Mononuclear cell (primary cell): ENCODE data around the gene ACE. TPM values are rescaled to one million over a fixed set of nuclear protein-coding genes. Genes with fewer than 3 reads are reported as not detected.

Experiments used
- H3K27me3 ChIP-seq: 2 replicates; pipeline ENCODE4 v1.6.0; 2011; ENCODE audit warnings: low read length, control low read depth; ENCODE audit not compliant: insufficient read depth
- H3K4me1 ChIP-seq: 2 replicates; pipeline ENCODE4 v1.5.1; 2011; ENCODE audit warnings: mild to moderate bottlenecking, low read length, control low read depth; ENCODE audit not compliant: insufficient read depth
- H3K4me3 ChIP-seq: 2 replicates; pipeline ENCODE4 v1.5.1; 2011; ENCODE audit warnings: mild to moderate bottlenecking, low read length, moderate library complexity
- H3K9me3 ChIP-seq: 2 replicates; pipeline ENCODE4 v1.5.1; 2011; ENCODE audit warnings: low read depth, mild to moderate bottlenecking, control low read depth, low read length
- total RNA-seq: library from RNA; depleted of rRNA; stranded (reverse); fragments of >200 nt; gene quantifications from one replicate; pipeline ENCODE4 v1.2.3, GENCODE V29; 2012

Gene ACE
- total RNA-seq, 1 donor, result 1.3 TPM

DNA sequence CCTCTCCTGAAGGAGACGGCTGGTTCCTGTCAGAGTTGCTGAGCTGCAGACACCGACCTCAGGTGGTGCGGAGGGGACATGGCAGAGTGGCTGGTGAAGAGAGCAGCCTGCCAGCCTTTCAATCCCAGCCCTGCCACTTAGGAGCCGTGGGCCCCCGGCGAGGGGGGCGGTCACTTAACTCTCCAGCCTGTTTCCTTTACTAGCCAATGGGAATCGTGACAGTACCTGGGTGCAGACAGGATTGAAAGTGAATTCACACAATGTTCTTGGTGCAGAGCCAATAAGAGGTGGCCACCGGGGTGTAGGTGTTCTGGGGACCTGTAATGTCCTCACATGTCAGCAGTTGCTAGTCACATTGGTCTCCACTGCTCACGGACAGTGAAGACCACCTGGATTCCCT, 13.5 kb downstream of the ACE start:
- Histone ChIP-seq H3K4me1 (no peaks in the 10 kb centered on the region), H3K27me3 (no peaks in the 10 kb centered on the region), H3K9me3 (no peaks in the 10 kb centered on the region), H3K4me3 (no peak overlapping the region)

DNA sequence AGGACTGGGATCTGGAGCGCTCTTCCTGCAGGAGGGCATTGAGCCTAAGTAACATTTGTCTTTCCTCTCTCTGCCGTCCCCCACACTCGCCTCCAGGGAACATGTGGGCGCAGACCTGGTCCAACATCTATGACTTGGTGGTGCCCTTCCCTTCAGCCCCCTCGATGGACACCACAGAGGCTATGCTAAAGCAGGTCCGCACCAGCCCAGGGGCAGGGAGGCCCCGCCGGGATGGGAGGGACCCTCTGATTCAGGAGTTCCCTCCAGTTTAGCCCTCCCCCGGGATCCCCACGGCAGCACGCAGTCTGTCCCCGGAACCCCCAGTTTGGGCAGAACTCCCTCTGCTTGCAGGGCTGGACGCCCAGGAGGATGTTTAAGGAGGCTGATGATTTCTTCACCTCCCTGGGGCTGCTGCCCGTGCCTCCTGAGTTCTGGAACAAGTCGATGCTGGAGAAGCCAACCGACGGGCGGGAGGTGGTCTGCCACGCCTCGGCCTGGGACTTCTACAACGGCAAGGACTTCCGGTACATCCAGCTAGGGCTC, 14.1 kb downstream of the ACE start:
- H3K27me3 ChIP-seq, result no peaks in the 10 kb centered on the region
- no peak overlapping the region for H3K4me3 ChIP-seq
- H3K4me1 ChIP-seq, result no peaks in the 10 kb centered on the region
- no peaks in the 10 kb centered on the region for H3K9me3 ChIP-seq

DNA sequence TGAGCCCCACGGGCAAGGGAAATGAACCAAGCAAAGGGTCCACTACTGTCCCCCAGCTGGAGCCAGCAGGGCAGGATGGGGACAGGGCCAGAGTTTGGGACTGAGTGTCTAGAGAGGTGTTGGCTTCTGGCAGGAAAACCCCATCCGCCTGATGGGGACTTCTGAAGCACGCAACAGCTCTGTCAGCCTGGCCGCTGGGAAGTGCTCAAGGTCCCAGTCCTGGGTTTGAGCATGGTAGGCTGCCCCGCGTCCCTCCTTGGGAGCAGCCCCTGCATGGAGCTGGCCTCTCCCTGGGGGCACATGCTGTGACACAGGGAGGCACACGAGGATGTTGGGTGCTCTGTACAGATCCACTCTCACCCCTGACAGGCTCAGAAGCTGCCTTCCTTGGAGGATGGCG, 14.6 kb downstream of the ACE start:
- no peak overlapping the region for H3K4me3 ChIP-seq
- H3K9me3 ChIP-seq, result no peaks in the 10 kb centered on the region
- H3K4me1 ChIP-seq, result no peaks in the 10 kb centered on the region
- H3K27me3 ChIP-seq, result no peaks in the 10 kb centered on the region

DNA sequence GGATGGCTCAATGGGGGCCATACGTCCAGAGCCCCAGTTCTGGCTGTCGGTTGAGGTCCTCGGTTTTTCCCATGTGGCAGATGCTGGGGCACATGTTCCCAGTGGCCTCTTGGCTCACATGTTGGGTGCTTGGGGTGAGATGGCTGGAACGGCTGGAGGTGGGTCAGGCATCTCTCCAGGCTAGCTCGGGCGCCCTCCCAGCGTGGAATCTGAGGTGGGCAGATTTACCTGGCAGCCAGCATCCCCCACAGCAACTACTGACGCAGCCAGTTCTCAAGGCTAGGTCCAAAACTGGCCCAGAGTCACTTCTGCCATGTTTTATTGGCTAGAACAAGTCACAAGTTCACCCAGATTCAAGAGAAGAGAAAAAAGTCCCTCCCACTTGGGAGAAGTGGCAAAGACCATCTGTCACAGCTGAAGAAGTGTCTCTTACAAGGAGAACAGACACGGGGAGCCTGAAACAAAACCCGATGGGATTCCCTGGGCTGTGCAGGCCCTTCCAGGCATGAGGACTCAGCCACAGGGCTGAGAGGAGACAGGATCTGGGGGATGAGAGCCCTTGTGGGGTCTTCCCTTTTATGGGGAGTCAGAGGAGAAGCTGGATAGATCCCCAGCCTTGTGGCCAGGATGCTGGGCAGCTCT, 15.2 kb downstream of the ACE start:
- Histone ChIP-seq H3K27me3 (no peaks in the 10 kb centered on the region), H3K9me3 (no peaks in the 10 kb centered on the region), H3K4me1 (no peaks in the 10 kb centered on the region), H3K4me3 (no peak overlapping the region)

DNA sequence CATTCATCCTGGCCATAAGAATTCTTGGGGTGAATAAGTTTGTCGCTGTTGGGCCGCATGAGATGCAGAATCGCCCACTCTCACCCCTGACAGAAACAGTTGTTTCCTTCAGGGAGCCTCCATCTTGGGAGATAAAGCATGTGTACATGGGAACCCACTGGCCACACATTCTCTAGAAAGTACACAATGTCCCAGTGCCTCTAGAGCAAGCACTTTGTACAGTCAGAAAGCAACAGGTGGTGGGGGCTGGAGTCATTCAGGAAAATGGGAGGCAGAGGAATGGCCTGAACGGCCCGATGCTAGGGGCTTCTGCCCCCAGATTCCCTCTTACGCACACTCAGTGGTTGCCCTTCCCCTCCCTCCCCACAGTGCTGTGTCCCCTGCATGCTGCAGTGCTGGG, 16.1 kb downstream of the ACE start:
- Histone ChIP-seq H3K9me3 (no peaks in the 10 kb centered on the region), H3K4me1 (no peaks in the 10 kb centered on the region), H3K27me3 (no peaks in the 10 kb centered on the region), H3K4me3 (no peak overlapping the region)

DNA sequence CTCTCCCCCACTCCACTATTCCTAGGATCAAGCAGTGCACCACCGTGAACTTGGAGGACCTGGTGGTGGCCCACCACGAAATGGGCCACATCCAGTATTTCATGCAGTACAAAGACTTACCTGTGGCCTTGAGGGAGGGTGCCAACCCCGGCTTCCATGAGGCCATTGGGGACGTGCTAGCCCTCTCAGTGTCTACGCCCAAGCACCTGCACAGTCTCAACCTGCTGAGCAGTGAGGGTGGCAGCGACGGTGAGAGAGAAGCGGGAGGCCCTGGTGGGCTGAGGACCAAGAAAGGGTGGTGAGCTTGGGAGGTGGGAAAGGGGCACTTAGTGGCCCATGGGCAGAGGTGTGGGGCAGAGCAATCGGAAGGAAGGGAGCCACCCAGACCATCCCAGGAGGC, 16.6 kb downstream of the ACE start:
- Histone ChIP-seq H3K4me1 (no peaks in the 10 kb centered on the region), H3K9me3 (no peaks in the 10 kb centered on the region), H3K4me3 (no peak overlapping the region), H3K27me3 (no peaks in the 10 kb centered on the region)

DNA sequence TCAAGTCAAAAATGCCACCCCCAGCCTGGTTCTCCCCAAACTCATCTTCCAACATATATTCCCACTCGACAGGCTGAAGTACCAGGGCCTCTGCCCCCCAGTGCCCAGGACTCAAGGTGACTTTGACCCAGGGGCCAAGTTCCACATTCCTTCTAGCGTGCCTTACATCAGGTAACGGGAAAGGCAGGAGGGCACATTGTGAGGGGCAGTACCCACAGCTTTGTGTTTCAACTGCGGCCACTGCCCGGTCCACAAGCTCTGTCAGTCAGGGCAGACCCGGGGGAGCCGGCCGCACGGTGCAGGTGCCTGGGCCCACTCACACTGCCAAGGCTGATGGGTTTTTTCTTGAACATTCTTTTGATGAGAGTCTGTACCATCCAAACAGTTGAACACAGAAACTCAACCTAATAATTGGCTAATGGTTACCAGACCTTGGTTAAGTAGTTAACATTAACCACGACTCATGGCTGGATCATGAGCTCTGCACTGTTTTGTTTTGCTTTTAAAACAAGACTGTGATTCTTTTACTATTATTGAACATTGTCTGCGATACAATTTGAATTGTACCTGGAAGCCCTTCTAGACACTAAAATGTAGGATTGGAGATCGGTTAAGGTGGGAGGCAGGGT, 17.6 kb downstream of the ACE start:
- Histone ChIP-seq H3K4me3 (no peak overlapping the region), H3K27me3 (no peaks in the 10 kb centered on the region), H3K9me3 (no peaks in the 10 kb centered on the region), H3K4me1 (no peaks in the 10 kb centered on the region)

DNA sequence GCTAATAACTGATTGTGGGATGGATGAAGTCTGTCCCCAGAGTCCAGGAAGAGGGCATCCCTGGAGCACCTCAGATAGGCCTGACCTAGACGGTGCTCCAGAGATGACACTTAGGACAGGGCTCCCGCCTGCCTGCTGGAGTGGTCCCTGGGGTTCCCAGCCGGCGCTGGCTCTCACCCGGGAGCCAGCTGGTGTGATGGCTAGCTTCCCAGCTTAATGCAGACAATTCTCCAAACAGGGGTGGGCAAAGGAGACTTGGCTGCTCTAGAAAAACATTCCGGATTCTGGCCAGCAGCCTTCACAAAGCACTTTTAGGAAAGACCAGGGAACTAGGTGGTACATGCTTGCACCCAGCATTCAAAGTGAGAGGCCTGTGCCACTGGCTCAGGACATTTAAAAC, 18.6 kb downstream of the ACE start:
- H3K9me3 ChIP-seq, result no peaks in the 10 kb centered on the region
- no peaks in the 10 kb centered on the region for H3K4me1 ChIP-seq
- no peak overlapping the region for H3K4me3 ChIP-seq
- no peaks in the 10 kb centered on the region for H3K27me3 ChIP-seq

DNA sequence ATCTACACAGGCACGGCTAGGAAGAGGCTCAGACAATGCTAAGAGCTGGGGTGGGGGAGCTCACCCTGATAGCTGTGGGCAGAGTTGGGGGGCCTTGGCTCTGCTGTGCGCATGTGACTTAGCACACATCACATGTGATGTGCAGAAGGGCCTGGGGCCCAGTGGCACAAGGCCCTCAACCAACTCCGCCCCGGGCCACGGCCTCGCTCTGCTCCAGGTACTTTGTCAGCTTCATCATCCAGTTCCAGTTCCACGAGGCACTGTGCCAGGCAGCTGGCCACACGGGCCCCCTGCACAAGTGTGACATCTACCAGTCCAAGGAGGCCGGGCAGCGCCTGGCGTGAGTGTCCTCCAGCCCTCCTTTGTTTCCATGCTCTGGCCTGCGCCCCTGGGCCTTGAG, 19.3 kb downstream of the ACE start:
- Histone ChIP-seq H3K27me3 (no peaks in the 10 kb centered on the region), H3K9me3 (no peaks in the 10 kb centered on the region), H3K4me1 (no peaks in the 10 kb centered on the region), H3K4me3 (no peak overlapping the region)

DNA sequence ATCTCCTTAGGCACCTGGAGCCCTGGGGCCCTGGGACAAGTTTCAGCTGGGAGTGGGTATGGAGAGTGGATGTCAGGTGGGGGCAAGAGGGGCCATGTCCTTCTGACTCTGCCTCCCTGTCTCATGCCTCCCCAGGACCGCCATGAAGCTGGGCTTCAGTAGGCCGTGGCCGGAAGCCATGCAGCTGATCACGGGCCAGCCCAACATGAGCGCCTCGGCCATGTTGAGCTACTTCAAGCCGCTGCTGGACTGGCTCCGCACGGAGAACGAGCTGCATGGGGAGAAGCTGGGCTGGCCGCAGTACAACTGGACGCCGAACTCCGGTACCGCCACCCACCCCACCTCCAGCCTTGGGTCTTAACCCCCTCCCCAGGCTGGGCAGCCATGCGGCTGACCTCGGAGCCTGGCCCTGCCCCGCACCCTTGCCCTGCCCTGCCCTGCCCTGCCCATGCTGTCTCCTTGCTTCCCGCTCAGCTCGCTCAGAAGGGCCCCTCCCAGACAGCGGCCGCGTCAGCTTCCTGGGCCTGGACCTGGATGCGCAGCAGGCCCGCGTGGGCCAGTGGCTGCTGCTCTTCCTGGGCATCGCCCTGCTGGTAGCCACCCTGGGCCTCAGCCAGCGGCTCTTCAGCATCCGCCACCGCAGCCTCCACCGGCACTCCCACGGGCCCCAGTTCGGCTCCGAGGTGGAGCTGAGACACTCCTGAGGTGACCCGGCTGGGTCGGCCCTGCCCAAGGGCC, 20.0 kb downstream of the ACE start:
- no peak overlapping the region for H3K4me3 ChIP-seq
- no peaks in the 10 kb centered on the region for H3K9me3 ChIP-seq
- H3K4me1 ChIP-seq, result no peaks in the 10 kb centered on the region
- no peaks in the 10 kb centered on the region for H3K27me3 ChIP-seq

DNA sequence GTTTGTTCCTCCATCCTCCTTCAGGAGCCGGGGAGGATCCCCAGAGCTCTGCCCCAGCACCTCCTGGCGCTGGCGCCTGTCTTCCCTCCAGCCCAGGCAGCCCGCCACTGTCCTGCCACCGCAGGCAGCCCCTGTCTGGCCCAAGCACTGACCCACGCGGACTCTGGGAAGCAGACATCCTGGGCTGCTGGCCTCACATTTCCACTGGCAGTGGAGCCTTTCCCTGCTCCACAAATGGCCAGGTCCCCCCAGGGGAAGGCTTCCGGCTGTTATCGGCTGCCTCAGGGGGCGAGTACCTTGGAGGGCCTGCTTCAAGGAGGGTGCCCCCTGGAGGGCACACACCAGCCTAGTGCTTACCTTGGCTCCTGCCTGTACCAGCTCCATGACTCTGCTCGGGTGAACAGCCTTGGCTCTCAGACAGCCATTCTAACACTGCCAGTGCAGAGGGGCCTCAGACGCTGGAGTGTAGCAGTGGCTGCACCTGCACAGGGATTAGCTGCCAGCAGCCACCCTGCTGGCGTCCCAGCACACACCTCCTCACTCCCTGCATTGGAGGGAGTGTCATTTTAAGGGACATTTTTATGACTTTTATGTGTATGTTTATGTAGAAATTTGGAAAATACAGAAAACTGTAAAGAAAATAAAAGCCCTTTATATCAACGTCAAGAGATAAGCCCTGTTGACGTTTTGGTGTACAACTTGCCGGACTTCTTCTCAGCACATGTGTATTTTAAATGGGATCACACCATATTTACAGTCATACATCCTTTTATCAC, 21.0 kb downstream of the ACE start:
- Histone ChIP-seq H3K9me3 (no peaks in the 10 kb centered on the region), H3K27me3 (no peaks in the 10 kb centered on the region), H3K4me3 (no peak overlapping the region), H3K4me1 (no peaks in the 10 kb centered on the region)

DNA sequence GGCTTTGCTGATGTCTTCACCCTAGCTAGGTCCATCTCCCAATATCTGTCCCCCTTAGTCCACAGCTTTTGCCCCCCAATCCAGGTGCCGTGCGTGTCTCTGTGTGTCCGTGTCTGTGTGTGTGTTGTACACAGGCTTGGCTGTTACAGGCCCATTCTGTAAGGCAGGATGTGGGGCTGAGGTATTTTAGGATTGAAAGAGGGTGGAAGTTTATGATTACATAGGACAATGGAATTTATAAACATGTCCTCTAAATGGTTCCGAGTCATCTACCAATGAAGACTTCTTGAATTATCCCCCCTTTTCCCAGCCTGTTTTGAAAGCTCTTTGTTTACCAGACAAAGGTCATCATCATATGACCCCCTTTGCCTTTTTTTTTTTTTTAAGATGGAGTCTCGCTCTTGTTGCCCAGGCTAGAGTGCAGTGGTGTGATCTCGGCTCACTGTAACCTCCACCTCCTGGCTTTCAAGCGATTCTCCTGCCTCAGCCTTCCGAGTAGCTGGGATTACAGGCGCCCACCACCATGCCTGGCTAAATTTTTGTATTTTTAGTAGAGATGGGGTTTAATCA, 21.9 kb downstream of the ACE start:
- no peaks in the 10 kb centered on the region for H3K4me1 ChIP-seq
- H3K9me3 ChIP-seq, result no peaks in the 10 kb centered on the region
- no peaks in the 10 kb centered on the region for H3K27me3 ChIP-seq
- no peak overlapping the region for H3K4me3 ChIP-seq

DNA sequence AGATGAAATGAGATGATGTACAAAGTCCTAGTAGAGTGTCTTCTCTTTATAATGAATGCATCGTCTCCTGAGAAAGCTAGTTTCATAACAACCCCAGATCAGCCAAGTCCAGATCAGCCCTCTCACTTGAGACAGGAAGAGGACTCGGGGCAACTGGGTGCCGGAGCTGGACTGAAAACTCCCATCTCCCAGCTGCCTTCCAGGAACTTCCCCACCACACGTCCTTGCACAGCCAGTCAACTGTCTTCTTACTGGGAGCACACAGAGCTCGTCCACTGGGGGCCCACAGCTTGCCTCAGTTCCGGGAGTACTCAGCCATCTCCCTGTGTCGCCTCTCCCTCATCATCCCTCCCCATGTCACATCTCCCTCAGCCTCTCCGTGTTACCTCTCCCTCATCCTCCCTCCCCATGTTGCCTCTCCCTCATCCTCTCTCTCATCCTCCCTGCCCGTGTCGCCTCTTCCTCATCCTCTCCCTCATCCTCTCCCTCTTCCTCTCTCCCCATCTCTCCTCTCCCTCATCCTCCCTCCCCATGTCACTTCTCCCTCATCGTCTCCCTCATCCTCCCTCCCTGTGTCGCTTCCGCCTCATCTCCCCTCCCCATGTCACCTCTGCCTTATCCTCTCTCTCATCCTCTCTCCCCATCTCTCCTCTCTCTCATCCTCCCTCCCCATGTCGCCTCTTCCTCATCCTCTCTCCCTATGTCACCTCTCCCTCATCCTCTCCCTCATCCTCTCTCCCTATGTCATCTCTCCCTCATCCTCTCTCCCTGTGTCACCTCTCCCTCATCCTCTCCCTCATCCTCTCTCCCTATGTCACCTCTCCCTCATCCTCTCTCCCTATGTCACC, 23.9 kb downstream of the ACE start:
- no peak overlapping the region for H3K4me3 ChIP-seq
- no peaks in the 10 kb centered on the region for H3K4me1 ChIP-seq
- no peaks in the 10 kb centered on the region for H3K9me3 ChIP-seq
- H3K27me3 ChIP-seq, result no peaks in the 10 kb centered on the region

DNA sequence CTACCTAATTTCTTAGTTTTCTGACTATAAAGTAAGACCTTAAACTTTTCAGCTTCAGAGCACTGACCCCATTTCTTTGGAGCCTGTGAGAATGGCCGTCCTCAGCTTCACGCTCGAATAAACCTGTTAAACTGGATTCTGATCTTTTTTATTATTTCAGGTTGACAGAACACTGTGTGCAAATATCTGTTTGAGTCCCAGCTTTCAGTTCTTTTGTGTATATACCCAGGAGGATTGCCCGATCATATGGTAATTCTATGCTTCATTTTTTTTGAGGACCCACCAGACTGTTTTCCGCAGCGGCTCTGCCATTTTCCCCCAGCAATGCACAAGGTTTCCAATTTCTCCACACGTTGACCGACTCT, 26.5 kb downstream of the ACE start:
- Histone ChIP-seq H3K9me3 (no peaks in the 10 kb centered on the region), H3K27me3 (no peaks in the 10 kb centered on the region), H3K4me1 (no peaks in the 10 kb centered on the region), H3K4me3 (no peak overlapping the region)
